Transverse colon (tissue), 3 donors: ENCODE data around the gene ADAM12.

Experiments
- POLR2A ChIP-seq: fragments of 450-650 bp; IDR thresholded peaks from one replicate; pipeline ENCODE4 v1.6.1; 2016; ENCODE audit warnings: antibody characterized with exemption, mild to moderate bottlenecking, moderate library complexity
- TF ChIP-seq, protein P1 (sequence below), 5 experiments: fragments of 200-600 bp in 3 of 5; fragments of 450-650 bp in 2 of 5; sonication (generic) in 3 of 5; IDR thresholded peaks; 1 replicate in 2 of 5; 2 replicates in 3 of 5; pipeline ENCODE4 v1.5.1; 2016 to 2017; ENCODE audit warnings: antibody characterized with exemption in 5 of 5, inconsistent platforms in 3 of 5, mild to moderate bottlenecking in 2 of 5, moderate library complexity in 1 of 5

DNA sequence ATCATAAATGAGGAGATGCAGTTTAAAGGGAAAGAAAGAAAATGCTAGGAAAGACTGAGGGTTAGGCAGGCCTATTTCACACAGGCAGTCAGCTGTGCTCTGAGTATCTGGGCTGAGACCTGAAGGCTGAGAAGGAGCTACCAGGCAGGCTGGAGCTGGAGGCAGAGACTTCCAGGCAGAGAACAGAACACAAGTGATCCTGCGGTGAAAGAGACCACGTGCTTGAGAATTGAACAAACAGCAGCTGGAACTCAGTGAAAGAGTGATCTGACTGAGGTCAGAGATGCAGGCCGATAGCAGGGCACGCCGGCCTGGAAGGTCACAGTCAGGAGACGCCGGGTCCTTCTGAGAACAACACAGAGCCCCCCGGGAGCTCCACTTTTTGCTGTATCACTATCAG lies 147.8 kb downstream of the ADAM12 start:
- TF ChIP-seq, protein P1, sequence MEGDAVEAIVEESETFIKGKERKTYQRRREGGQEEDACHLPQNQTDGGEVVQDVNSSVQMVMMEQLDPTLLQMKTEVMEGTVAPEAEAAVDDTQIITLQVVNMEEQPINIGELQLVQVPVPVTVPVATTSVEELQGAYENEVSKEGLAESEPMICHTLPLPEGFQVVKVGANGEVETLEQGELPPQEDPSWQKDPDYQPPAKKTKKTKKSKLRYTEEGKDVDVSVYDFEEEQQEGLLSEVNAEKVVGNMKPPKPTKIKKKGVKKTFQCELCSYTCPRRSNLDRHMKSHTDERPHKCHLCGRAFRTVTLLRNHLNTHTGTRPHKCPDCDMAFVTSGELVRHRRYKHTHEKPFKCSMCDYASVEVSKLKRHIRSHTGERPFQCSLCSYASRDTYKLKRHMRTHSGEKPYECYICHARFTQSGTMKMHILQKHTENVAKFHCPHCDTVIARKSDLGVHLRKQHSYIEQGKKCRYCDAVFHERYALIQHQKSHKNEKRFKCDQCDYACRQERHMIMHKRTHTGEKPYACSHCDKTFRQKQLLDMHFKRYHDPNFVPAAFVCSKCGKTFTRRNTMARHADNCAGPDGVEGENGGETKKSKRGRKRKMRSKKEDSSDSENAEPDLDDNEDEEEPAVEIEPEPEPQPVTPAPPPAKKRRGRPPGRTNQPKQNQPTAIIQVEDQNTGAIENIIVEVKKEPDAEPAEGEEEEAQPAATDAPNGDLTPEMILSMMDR (IDR thresholded peaks at IDR 0.05) = no peak
- no peak for TF ChIP-seq POLR2A
